ENCODE data around the gene WDFY1. TPM values are rescaled to one million over a fixed set of nuclear protein-coding genes. Genes with fewer than 3 reads are reported as not detected.

WDFY1 gene
- total and polyA plus RNA-seq, 9 of the 15 experiments (the other 6 are each of a cell fraction or from before 2014, with no cell fraction given) = 5.4 to 27.6 (median 17.5) TPM

DNA sequence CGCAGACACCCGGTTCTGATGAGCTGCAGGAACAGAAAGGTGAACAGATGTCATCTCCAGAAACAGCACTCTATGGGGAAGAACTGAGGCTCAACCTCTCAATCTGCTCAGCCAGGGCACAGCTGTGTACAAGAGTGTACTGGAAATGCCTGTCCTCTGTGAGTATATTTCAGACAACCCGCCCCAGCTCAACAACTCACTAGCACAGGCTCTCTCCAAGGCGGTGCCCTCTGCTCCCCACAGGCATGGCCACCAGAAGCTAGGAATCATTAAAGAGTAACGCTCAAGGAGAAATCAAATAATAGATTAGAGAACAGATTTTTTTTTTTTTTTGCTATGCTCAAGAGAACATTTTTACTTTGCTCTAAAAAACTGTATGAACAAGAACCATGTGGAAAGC lies 43.8 kb downstream of the WDFY1 start (continued):
- TF ChIP-seq ZNF318 (IDR thresholded peaks at IDR 0.05; ENCODE audit: borderline replicate concordance in 1 of 2, low read depth in 1 of 2) (no peak), E2F3 (CRISPR knock-in tag; IDR thresholded peaks at IDR 0.05) (no peak), ZNF282 (CRISPR knock-in tag; IDR thresholded peaks at IDR 0.05) (no peak), SUPT5H (IDR thresholded peaks at IDR 0.05) (no peak), CCAR2 (IDR thresholded peaks at IDR 0.05; ENCODE audit: low read depth, low read length) (no peak), MTA3 (IDR thresholded peaks at IDR 0.05; ENCODE audit: borderline replicate concordance) (no peak), RREB1 (CRISPR knock-in tag; IDR thresholded peaks at IDR 0.05) (no peak), STAT5B (CRISPR knock-in tag; IDR thresholded peaks at IDR 0.05) (no peak), TFE3 (CRISPR knock-in tag; IDR thresholded peaks at IDR 0.05) (no peak), HEY1 (CRISPR knock-in tag; IDR thresholded peaks at IDR 0.05; ENCODE audit: borderline replicate concordance) (no peak), HES1 (IDR thresholded peaks at IDR 0.05; ENCODE audit: low read depth) (no peak)
- TF ChIP-seq, protein P1, sequence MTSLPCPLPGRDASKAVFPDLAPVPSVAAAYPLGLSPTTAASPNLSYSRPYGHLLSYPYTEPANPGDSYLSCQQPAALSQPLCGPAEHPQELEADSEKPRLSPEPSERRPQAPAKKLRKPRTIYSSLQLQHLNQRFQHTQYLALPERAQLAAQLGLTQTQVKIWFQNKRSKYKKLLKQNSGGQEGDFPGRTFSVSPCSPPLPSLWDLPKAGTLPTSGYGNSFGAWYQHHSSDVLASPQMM (CRISPR knock-in tag; IDR thresholded peaks at IDR 0.05) = no peak

Measured in K562 (cell line).